NCI-H146 treated with DMSO at 0.1 percent for 48 hours (cell line): ENCODE measurements around the gene SPON2.
"Not testable (repeated sequence)": the region's sequence is repeated elsewhere in the genome, so short reads cannot be mapped to it uniquely, and the experiment has no call there.

Source experiments
- DNase-seq: peaks from one replicate; lab custom pipeline; 2025; ENCODE audit not compliant: unreplicated experiment; lab: John Stamatoyannopoulos, UW

Gene SPON2

GRCh38 chr4:1152290-1152689, 20.1 kb downstream of the SPON2 start:
- no peak for DNase-seq

GRCh38 chr4:1151541-1151940, 20.8 kb downstream of the SPON2 start:
- DNase-seq: no peak

DNA sequence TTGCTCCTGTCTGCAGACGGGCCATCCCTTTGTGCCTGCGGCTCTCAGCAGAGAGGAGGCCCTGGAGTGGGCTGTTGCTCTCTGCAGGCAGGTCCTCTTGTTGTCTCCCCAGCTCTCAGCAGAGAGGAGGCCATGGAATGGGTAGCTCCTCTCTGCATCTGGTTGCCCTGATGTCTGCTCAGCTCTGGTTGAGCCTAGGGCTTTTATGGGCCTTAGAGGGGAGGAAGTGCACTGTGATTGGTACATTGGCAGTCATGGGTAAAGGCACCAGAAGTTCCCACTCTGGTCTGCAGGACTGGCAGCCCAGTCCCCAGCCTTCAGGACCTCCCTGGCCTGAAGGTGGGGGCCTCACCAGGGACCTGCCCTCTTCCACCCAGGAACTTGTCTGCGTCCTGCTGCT, 21.5 kb downstream of the SPON2 start:
- no peak for DNase-seq

GRCh38 chr4:1139860-1140259, 32.5 kb downstream of the SPON2 start:
- no peak for DNase-seq

GRCh38 chr4:1137850-1138249, 34.5 kb downstream of the SPON2 start:
- no peak for DNase-seq

- DNase-seq: no peak
These were observed 35.2 kb downstream of the SPON2 start for GRCh38 chr4:1137063-1137776.

GRCh38 chr4:1136048-1136447, 36.3 kb downstream of the SPON2 start:
- DNase-seq: no peak

DNA sequence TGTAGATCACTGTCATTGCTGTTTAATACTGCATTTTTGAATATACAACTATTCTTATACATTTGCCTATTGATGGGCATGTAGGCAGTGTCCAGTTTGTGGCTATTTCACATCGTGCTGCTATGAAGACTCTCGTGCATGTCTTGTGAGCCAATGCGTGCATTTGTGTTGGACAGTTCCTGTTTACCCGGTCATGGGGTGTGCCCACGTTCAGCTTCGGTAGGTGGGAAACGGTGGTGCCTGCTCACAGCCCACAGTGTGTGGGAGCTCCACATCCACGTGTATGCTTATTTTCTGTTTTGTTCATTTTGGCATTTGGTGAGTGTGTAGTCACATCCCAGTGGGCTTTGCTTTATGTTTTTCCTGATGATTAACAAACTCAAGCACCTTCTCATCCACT, 39.4 kb downstream of the SPON2 start:
- DNase-seq: no peak

DNA sequence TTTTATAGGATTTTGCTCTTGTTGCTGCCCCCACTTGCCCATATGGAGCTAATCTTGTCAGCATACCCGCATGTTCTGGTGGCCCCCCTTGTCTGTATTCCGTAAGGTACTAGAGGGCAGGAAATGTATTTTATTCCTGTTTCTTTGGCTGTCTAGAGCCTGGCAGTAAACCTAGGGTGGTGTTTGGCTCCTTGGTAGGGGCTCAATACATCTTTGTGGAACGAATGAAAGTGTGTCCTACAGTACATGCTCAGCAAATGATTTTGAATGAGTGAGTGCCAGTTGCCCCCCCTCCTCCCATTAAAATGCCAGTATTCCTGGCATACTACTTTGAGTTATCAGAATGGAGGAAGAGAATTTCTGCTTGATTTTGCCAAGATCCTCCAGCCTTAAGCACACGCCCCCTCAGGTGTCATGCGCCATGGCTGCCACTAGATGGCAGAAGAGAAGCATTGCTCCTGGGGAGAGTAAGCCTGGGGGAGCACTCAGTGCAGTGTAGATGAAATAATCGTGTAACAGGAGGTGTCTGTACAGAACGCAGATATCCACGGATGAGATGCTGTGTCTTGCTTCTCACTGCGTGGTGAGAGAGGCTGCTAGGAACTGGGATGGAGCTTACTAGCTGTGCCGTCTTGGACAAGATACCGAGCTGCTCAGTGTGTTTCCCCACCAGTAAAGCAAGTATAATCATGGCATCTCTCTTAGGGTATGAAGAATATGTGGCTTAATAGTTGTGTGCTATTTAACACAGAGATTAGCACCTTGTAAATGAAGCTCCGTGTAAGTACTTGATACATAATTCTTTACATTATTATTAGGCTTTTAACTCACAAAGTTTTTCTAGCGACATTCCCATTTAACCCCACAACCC, 41.8 kb downstream of the SPON2 start:
- peak; percentile 24 for DNase-seq

DNA sequence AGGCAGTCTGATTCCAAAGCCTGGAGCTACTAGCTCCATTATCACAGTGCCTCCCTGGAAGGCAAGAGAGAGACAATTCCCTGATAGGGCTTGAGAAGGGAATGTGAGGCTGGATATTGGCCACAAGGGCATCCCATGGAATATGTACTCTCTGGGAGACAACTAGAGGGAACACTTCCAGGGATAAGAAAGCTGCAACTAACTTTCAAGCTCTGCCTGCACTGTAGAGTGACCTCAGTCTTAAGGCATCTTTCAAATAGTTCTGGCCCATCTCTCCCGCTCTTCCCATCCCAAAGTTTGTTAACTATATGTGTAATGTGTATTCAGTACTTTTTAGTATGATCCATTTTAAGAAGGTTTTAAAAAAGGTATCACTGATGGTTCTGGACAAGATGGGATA, 45.9 kb downstream of the SPON2 start:
- DNase-seq: no peak

- DNase-seq: not testable (repeated sequence)
These were observed 46.9 kb downstream of the SPON2 start for GRCh38 chr4:1125466-1125865.

DNA sequence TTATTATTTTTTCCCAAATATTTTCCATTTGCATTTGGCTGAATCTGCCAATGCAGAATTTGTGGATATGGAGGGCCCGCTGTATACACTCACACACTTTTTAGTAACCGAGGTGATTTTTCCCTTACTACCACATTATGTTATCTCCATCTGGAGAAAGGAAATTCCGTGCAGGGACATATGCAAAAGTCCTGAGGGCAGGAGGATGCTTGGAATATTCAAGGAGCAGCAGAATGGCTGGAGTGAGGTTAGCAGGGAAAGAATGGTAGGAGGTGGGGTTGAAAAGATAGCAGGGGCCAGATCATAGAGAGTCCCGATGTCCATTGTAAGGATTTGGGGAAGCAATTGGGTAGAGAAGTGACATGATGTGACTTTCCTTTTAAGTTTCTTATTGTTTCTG, 47.6 kb downstream of the SPON2 start:
- no peak for DNase-seq

DNA sequence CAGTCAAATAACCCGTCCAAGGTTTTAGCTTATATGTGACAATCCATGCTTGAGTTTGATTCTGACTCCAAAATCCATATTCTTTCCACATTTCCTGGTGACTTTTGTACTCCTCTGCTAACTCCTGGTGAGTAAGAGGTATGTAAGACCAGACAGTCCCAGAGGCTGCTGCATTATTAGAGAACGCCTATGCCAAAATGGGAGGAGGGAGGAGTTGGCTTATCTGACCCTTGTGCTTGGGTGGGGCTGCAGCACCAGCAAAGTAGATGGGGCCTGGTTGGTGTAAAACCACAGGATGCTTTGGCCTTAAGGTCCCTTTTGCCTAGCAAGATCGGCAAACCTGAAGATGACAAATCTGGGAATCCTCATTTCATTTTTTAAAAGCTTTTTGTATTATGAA, 49.9 kb downstream of the SPON2 start:
- no peak for DNase-seq
